HG02938 (cell line): ENCODE measurements around the gene TOMM22.
"Not testable (repeated sequence)": the region's sequence is repeated elsewhere in the genome, so short reads cannot be mapped to it uniquely, and the experiment has no call there.

Experiments used
- ATAC-seq: cut with Tn5 transposase; IDR thresholded peaks from one replicate; pipeline ENCODE4 v1.9.1; 2021; ENCODE audit warnings: mild to moderate bottlenecking, moderate library complexity; ENCODE audit not compliant: unreplicated experiment

Gene TOMM22

DNA sequence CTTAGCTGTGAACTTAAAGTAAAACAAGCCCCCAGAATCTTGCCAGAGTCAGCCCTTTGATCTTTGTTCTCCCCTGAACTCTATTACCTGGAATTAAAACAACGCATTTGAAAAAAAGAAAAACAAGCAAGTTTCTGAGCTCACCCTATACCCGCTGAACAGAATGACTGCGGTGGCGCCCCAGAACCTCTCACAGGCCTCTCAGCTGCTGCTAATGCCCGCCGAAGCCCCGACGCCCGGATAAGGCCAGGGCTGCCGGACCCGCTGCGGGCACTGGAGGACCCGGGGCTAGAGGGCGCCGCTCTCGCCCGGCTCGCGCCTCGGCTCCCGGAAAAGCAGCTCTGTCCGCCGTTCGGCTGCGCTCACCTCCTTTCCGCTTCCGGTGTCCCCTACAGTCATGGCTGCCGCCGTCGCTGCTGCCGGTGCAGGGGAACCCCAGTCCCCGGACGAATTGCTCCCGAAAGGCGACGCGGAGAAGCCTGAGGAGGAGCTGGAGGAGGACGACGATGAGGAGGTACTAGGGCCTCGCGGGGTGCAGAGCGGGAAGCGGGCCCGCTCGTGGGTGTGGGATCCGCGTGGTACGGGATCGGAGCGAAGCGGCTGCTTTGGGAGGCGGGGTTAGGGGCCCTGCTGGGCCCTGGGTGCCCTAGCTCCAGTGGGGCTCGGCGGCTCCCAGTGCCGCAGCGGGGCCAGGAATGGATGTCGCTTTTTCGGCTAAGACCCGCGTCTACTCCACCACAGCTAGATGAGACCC lies at the start of gene TOMM22:
TOMM22 (plus strand) TSS at position 376 of the 754 bp plus-strand sequence; CDS start at position 398, 22 bp downstream.
- ATAC-seq: peak; percentile 73

- ATAC-seq: no peak
Measured at GRCh38 chr22:38632528-38632927, 49.2 kb upstream of the TOMM22 start.

- ATAC-seq: no peak
Measured at GRCh38 chr22:38638216-38638615, 43.5 kb upstream of the TOMM22 start.

DNA sequence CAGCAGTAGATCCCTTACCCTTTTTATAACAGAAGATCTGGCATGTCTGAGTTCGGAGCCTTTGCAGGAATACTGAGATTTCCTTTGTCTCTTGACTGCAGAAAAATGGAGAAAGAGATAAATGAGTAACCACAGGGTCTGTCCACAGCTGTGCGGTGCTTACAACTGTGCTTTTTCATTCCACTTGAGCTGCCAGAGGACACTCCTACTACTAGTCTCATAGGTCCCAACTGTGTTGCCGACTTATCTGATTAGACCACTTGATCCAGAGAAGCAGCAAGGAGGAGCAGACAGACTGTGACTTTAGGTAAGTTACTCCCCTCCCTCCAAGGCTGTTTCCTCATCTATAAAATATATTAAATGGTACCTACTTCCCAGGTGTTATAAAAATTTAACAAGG lies 43.0 kb upstream of the TOMM22 start:
- no peak for ATAC-seq

- ATAC-seq: no peak
Measured at GRCh38 chr22:38641476-38642040, 40.2 kb upstream of the TOMM22 start.

DNA sequence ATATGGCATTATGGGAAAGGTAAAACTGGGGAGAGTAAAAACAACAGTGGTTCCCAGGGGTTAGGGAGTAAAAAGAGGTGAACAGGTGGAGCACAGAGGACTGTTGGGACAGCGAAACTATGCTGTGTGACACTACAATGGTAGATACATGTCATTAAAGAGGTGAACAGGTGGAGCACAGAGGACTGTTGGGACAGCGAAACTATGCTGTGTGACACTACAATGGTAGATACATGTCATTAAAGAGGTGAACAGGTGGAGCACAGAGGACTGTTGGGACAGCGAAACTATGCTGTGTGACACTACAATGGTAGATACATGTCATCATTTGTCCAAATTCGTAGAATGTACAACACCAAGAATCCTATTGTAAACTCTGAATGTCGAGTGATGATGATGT lies 37.5 kb upstream of the TOMM22 start:
- not testable (repeated sequence) for ATAC-seq

DNA sequence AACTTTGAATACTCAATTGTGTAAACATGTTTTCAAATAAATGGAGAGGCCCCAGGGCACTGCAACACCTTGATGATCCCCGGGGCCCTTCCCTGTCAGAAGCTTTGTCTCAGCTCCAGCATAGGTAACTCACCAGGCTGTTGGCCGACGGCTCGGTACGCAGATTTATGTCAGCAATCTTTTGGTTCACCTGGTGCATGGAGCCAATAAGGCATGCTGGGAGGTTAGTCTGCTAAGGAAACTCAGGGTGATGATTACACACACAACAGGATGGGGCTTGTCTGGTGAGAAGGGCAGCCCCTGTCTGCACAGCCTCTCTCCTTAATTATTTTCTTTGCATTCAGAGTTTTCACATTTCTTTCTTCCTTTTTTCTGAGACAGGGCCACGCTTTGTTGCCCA lies 36.3 kb upstream of the TOMM22 start:
- ATAC-seq: no peak

- ATAC-seq: no peak
Measured at GRCh38 chr22:38649841-38650522, 31.8 kb upstream of the TOMM22 start.

GRCh38 chr22:38652859-38653258 lies 28.9 kb upstream of the TOMM22 start:
- ATAC-seq: no peak

DNA sequence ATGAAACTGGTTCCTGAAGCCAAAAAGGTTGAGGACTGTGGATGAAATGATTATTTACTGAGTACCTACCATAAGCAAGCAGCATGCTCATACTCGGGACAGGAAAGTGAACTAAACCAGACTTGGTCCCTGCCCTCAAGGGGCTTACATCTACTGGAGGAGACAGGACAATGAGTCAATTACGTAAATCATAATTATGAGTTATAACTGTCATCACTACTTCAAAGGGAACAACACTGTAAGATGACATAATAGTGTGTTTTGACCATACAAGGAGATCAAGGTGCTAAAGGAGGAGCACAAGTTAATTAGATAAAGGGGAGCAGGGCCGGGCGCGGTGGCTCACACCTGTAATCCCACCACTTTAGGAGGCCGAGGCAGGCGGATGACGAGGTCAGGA lies 28.0 kb upstream of the TOMM22 start:
- ATAC-seq: no peak

DNA sequence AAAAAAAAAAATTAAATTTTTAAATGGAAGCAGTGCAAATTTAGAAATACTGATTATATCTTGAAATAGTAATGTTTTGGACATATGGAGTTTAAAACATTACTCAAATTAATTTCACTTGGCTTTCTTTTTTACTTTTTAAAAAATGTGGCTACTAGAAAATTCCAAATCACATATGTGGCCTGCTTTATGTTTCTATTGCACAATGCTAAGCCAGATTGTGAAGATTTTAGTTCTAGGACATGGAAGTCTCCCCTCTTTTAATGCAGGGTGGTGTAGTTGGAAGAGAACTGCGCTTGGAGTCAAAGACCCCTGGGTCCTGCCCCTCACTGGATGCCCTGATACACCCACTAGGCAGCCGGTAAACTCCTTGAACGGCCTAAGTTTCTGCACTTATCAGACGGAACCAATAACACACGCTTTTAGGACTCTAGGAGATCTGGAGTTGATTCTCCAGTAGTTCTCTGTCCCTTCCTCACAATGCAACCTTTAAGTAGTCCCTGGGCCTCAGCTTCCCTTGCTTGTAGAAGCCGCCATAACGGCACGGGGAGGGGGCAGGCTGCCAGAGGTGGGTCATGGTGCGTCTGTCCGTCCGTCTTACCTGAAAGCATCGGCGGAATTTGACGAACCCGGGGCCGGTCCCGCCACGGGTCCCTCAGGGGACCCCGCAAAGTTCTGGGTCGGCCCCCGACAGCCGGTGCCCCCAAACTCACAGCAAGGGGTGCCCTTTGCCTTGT lies 26.1 kb upstream of the TOMM22 start:
- ATAC-seq: peak; percentile 24

GRCh38 chr22:38656256-38657044 lies 25.3 kb upstream of the TOMM22 start, which contains the start of the genes CBY1 and FAM227A:
CBY1 (plus strand) TSS chr22:38656638; CDS start chr22:38668055, 11,417 bp downstream.
FAM227A (minus strand) TSS chr22:38656392; CDS start chr22:38650168, 6,224 bp downstream.
- peak; percentile 79 for ATAC-seq

- ATAC-seq: no peak
Measured at GRCh38 chr22:38657045-38657909, 24.5 kb upstream of the TOMM22 start.

- no peak for ATAC-seq
Measured at GRCh38 chr22:38674888-38675287, 6.9 kb upstream of the TOMM22 start.

DNA sequence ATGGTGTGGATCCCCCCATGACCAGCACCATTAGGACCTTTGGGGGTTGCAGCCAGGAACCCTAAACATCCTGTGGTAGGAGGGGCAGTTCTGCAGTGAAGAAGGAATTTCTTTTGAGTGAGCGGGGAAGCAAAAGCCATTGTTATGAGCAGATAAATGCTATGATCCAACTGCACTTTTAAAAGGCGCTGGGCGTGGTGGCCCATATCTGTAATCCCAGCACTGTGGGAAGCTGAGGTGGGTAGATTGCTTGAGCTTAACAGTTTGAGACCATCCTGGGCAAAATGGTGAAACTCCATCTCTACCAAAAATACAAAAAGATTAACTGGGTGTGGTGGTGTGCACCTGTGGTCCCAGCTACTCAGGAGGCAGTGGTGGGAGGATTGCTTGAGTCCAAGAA lies 5.9 kb upstream of the TOMM22 start:
- ATAC-seq: no peak

DNA sequence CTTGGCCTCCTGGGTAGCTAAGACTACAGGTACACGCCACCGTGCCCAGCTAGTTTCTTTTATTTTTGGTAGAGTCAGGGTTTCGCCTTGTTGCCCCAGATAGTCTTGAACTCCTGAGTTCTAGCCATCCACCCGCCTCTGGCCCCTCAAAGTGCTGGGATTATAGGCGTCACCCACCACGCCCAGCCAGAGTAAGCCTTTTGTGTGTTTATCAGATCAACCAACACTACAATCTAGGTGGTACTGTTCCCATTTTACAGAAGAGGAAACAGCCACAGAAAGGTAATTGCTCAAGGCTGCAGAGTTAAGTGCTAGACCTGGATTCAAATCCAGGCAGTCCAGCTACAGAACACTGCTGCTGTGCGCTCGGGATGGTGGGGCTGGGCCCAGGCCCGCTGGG lies 3.1 kb downstream of the TOMM22 start:
- no peak for ATAC-seq

DNA sequence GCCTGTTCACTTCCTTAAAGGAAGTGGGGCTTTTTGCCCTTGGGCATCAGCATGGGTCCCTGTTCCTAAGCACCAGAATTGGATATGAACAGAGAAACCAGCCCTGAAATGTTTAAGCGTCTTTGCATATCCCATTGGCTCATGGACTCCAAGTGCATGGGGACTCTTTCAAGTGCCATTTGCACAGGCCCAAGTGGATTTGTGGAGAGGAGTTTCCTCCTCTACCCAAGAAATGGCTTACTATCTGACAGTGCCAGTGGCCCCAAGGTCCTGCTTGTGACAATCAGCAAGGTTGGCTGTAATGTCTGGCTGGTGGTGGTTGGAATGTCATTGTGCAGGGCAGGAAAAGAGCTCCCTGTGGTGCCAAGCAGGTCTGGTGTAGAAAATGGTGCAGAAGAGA lies 4.0 kb downstream of the TOMM22 start:
- no peak for ATAC-seq

DNA sequence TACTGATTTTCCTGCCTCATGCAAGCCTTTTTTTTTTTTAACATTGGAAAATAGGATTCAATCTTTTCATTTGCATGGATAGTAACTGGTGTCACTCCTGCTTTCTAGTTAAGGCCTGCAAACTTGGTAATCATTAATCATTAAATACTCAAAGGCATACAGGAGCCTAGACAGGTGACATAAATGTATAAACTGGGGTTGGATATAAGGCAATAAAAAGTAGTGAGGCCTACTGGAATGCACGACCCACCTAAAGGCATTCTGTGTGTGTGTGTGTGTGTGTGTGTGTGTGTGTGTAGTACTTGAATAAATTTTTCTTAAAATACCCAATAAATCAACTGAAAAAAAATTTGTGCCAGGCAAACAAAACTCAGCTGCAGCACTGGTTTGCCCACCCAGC lies 7.9 kb downstream of the TOMM22 start:
- ATAC-seq: no peak

DNA sequence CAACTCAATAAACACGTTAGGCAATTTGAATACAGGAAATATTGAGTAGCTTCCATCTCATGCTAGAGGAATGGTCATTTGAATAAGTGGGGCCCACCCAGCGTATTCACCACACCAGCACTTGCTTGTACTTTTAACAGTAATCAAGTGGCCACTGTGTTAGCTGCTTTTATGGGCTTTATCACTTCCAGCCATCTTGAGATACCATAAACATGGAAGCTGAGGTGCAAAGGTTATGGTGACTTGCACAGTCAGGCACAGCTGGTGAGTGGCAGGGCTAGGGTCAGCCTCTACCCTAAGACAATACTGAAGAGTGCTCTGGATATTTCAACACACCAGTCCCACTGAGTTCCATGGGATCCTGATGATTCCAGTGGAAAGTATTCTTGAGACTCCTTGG lies 12.3 kb downstream of the TOMM22 start:
- ATAC-seq: no peak
